HUES48 (cell line): ENCODE measurements around the gene CACNA1C.

Source experiments
- H3K27ac ChIP-seq: one replicate; pipeline ENCODE4 v1.7.0; 2013; ENCODE audit warnings: low read depth, low read length, inconsistent platforms
- H3K27me3 ChIP-seq: 2 replicates; pipeline ENCODE4 v1.6.1; 2013; ENCODE audit warnings: mild to moderate bottlenecking, low read length; ENCODE audit not compliant: control insufficient read depth, insufficient read depth
- H3K36me3 ChIP-seq: 2 replicates; pipeline ENCODE4 v1.6.1; 2013; ENCODE audit warnings: low read length; ENCODE audit not compliant: control insufficient read depth, insufficient read depth
- H3K4me1 ChIP-seq: 2 replicates; pipeline ENCODE4 v1.6.1; 2013; ENCODE audit warnings: mild to moderate bottlenecking, low read length; ENCODE audit not compliant: control insufficient read depth, insufficient read depth
- H3K4me3 ChIP-seq: 2 replicates; pipeline ENCODE4 v1.5.1; 2013; ENCODE audit warnings: mild to moderate bottlenecking, low read depth, low read length
- H3K9ac ChIP-seq: 2 replicates; pipeline ENCODE4 v1.6.1; 2013; ENCODE audit warnings: mild to moderate bottlenecking, low read depth, low read length, moderate library complexity
- H3K9me3 ChIP-seq: 2 replicates; pipeline ENCODE4 v1.6.1; 2013; ENCODE audit warnings: low read length; ENCODE audit not compliant: control insufficient read depth, insufficient read depth

CACNA1C gene

DNA sequence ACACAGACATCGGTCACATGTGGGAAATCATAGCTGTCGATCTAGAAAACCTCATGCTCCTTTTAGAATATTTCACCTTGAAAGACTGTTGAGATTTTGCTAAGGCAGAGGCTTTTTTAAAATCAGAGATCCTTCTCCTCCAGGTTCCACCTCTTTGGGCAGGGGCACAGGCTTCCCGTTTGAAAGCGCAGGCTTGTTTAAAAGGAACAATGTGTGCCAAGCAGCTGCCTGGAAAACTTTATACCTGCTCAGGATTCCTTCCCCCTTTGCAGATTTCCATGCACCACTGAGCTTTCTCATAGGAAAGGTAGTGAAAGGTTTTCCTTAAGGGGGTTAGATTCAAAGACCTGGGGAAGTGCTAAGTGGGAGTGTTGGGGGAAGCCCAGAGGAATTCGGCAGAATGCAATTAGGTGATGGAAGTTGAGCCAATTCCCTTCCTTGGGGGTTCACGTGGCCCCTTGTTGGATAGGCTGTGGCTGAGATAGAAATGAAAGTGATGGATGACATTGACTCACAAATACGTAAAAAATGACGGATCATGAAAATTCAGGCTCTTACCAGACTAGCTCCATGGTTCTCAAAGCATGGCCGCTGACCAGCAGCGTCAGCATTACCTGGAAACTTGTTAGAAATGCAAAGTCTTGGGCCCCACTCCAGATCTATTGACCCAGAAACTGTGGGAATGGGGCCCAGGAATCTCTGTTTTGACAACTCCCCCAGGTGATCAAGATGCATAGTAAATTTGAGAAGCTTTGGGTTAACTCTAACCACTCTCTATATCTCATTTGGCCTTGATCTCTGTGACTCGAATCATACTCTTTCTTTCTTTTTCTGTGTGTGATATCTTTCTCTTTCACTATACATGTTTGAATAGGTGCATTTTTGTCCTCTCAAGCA, 460.6 kb downstream of the CACNA1C start:
- Histone ChIP-seq H3K27ac (no peak overlapping the region), H3K27me3 (no peaks in the 10 kb centered on the region), H3K36me3 (no peaks in the 10 kb centered on the region), H3K4me1 (no peaks in the 10 kb centered on the region), H3K9ac (no peak overlapping the region), H3K4me3 (no peak overlapping the region), H3K9me3 (no peaks in the 10 kb centered on the region)

DNA sequence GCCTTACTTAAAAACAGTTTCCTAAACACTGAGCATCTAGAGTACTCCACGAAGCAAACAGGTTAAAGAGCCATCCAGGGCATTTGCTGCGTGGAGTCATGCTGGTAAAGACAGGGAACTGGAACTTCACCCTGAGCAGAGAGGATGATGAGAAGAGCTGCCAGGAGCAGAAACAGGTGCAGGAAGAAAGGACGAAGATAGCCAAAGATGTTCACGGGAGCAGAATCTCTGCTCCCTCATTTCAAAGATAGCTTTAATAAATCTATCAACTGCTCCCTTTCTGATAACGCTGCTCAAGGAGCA, 461.2 kb downstream of the CACNA1C start:
- H3K9me3 ChIP-seq, result no peaks in the 10 kb centered on the region
- no peaks in the 10 kb centered on the region for H3K27me3 ChIP-seq
- H3K36me3 ChIP-seq, result no peaks in the 10 kb centered on the region
- no peak overlapping the region for H3K27ac ChIP-seq
- no peak overlapping the region for H3K4me3 ChIP-seq
- H3K4me1 ChIP-seq, result no peaks in the 10 kb centered on the region
- H3K9ac ChIP-seq, result no peak overlapping the region

GRCh38 chr12:2520722-2521246, 468.0 kb downstream of the CACNA1C start:
- H3K4me3 ChIP-seq, result no peak overlapping the region
- H3K27ac ChIP-seq, result no peak overlapping the region

GRCh38 chr12:2523317-2523716, 470.5 kb downstream of the CACNA1C start:
- Histone ChIP-seq H3K27ac (no peak overlapping the region), H3K36me3 (no peaks in the 10 kb centered on the region), H3K9ac (no peak overlapping the region), H3K4me1 (no peaks in the 10 kb centered on the region), H3K9me3 (no peaks in the 10 kb centered on the region), H3K27me3 (no peaks in the 10 kb centered on the region), H3K4me3 (no peak overlapping the region)

More at GRCh38 chr12:2520722-2521246, 468.0 kb downstream of the CACNA1C start:
- no peaks in the 10 kb centered on the region for H3K9me3 ChIP-seq
- no peaks in the 10 kb centered on the region for H3K27me3 ChIP-seq
- H3K9ac ChIP-seq, result no peak overlapping the region
- H3K4me1 ChIP-seq, result no peaks in the 10 kb centered on the region
- no peaks in the 10 kb centered on the region for H3K36me3 ChIP-seq

- H3K9ac ChIP-seq, result no peak overlapping the region
Observed at GRCh38 chr12:2523844-2524243, 471.1 kb downstream of the CACNA1C start.

DNA sequence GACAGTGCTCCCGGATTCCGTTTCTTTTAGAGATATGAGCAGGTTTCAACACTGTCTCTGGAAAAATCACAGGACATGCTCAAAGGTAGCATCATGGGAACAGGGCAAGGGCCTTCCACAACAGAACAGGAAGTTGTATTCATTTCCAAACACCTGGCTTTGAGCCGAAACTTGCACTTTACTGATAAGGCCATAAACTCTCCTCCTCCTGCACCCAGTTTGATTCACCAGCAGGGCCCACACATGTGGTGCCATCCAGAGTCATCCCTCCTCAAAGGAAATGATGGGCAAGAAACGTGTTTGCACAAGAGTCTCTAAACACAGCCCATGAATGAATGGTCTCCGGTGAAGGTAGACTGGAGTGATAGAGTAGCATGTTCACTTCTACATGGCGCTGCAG, 473.6 kb downstream of the CACNA1C start:
- Histone ChIP-seq H3K4me3 (no peak overlapping the region), H3K27ac (no peak overlapping the region), H3K9ac (no peak overlapping the region), H3K4me1 (no peaks in the 10 kb centered on the region), H3K27me3 (no peaks in the 10 kb centered on the region), H3K36me3 (no peaks in the 10 kb centered on the region), H3K9me3 (no peaks in the 10 kb centered on the region)

More at GRCh38 chr12:2523844-2524243, 471.1 kb downstream of the CACNA1C start:
- no peaks in the 10 kb centered on the region for H3K27me3 ChIP-seq
- no peak overlapping the region for H3K27ac ChIP-seq
- H3K36me3 ChIP-seq, result no peaks in the 10 kb centered on the region
- H3K4me3 ChIP-seq, result no peak overlapping the region
- no peaks in the 10 kb centered on the region for H3K4me1 ChIP-seq
- no peaks in the 10 kb centered on the region for H3K9me3 ChIP-seq

GRCh38 chr12:2528001-2528400, 475.2 kb downstream of the CACNA1C start:
- no peak overlapping the region for H3K9ac ChIP-seq
- no peak overlapping the region for H3K27ac ChIP-seq
- no peak overlapping the region for H3K4me3 ChIP-seq
- no peaks in the 10 kb centered on the region for H3K36me3 ChIP-seq
- no peaks in the 10 kb centered on the region for H3K9me3 ChIP-seq
- no peaks in the 10 kb centered on the region for H3K4me1 ChIP-seq
- H3K27me3 ChIP-seq, result no peaks in the 10 kb centered on the region

DNA sequence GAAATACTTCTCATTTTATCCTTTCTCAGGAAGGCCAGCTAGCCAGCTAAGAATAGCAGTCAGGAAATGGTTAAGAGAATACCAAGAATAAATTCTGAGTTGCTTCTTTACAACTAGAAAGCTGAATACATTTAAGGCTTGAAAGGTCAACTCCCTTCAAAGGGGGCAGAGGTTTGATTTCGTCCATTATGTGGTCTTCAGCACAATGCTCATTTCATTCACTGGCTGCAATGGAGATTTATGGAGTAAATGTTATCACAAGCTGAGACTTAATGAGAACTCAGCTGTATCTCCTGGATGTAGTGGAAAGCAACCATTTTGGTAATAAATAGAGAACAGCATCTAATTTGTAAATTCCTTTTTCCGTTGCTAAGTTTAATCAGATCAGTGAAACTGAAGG, 477.0 kb downstream of the CACNA1C start:
- no peak overlapping the region for H3K27ac ChIP-seq
- no peak overlapping the region for H3K4me3 ChIP-seq
- H3K9ac ChIP-seq, result no peak overlapping the region
- no peaks in the 10 kb centered on the region for H3K36me3 ChIP-seq
- H3K9me3 ChIP-seq, result no peaks in the 10 kb centered on the region
- no peaks in the 10 kb centered on the region for H3K4me1 ChIP-seq
- H3K27me3 ChIP-seq, result no peaks in the 10 kb centered on the region

GRCh38 chr12:2531371-2531770, 478.6 kb downstream of the CACNA1C start:
- no peaks in the 10 kb centered on the region for H3K4me1 ChIP-seq
- no peak overlapping the region for H3K9ac ChIP-seq
- H3K36me3 ChIP-seq, result no peaks in the 10 kb centered on the region
- H3K4me3 ChIP-seq, result no peak overlapping the region
- no peaks in the 10 kb centered on the region for H3K9me3 ChIP-seq
- no peak overlapping the region for H3K27ac ChIP-seq
- no peaks in the 10 kb centered on the region for H3K27me3 ChIP-seq

DNA sequence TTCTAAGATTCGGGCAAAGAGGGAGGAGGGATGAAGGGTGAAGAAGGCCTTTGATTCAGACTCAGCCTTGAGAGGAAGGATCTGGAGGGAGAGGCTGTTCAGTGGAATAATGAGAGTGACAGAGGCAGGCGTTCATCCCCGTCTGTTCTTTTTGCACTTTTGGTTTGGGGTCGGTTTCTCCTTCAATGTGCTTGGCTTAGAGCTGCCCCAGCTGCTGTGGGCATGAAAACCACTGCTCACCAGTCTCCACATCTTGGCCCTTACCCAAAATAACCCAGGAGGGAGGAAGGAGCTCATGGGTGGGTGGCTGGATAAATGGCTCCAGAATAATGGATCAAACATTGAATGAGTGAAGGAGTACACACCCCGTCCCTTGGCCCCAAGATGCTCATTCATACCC, 480.2 kb downstream of the CACNA1C start:
- no peaks in the 10 kb centered on the region for H3K9me3 ChIP-seq
- no peak overlapping the region for H3K27ac ChIP-seq
- H3K4me3 ChIP-seq, result no peak overlapping the region
- H3K27me3 ChIP-seq, result no peaks in the 10 kb centered on the region
- no peaks in the 10 kb centered on the region for H3K36me3 ChIP-seq
- no peaks in the 10 kb centered on the region for H3K4me1 ChIP-seq
- H3K9ac ChIP-seq, result no peak overlapping the region

- Histone ChIP-seq H3K9me3 (no peaks in the 10 kb centered on the region), H3K27me3 (no peaks in the 10 kb centered on the region), H3K27ac (no peak overlapping the region), H3K9ac (no peak overlapping the region), H3K36me3 (no peaks in the 10 kb centered on the region), H3K4me3 (no peak overlapping the region), H3K4me1 (no peaks in the 10 kb centered on the region)
Observed at GRCh38 chr12:2535583-2536204, 482.9 kb downstream of the CACNA1C start.
